Epidermal melanocyte (primary cell): ENCODE data around the gene LAMTOR2.

Source experiments
- DNase-seq: peaks from one replicate; pipeline ENCODE4 v3.0.0; 2011; ENCODE audit warnings: low spot score; ENCODE audit not compliant: insufficient read length

LAMTOR2 gene

GRCh38 chr1:156074661-156075060, 20.1 kb downstream of the LAMTOR2 start:
- no peak for DNase-seq

DNA sequence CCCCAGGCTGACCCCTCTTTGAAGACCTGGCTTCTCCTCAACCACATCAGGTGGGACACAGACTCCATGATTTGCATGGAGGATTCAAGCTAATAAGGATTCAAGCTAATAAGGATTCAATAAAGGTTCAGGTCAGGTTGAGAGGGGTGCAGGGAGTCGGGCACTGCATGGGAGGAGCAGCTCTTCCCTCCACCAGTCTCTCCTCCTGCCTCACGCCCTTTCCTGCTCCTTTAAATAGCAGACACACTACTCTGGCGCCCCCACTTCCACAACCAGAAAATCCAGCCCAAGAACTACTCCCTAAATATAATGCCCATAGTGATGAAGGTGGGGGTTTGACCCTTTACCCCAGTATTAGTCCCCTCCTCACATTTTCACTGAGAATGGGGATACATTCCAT, 20.6 kb downstream of the LAMTOR2 start:
- DNase-seq = no peak

DNA sequence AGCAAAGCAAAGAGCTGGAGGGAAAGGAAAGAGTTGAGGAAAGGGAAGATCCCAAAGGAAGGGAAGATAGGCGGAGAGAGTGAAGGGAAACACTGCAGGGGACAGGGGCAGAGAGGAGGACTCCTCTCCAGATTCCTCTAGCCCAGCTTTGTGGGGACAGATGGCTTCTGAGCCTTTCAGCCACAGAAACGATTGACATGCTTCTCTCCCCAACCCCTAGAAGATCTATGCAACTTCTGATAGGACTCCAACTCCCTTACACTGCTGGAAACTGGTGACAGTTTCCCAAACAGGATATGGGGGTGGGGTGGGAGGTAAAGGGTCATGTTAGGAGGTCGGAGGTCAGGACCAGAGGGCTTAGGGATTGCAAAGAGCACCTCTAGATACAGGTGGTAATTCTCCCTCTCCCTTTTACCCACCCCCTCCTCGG, 21.2 kb downstream of the LAMTOR2 start:
- no peak for DNase-seq

DNA sequence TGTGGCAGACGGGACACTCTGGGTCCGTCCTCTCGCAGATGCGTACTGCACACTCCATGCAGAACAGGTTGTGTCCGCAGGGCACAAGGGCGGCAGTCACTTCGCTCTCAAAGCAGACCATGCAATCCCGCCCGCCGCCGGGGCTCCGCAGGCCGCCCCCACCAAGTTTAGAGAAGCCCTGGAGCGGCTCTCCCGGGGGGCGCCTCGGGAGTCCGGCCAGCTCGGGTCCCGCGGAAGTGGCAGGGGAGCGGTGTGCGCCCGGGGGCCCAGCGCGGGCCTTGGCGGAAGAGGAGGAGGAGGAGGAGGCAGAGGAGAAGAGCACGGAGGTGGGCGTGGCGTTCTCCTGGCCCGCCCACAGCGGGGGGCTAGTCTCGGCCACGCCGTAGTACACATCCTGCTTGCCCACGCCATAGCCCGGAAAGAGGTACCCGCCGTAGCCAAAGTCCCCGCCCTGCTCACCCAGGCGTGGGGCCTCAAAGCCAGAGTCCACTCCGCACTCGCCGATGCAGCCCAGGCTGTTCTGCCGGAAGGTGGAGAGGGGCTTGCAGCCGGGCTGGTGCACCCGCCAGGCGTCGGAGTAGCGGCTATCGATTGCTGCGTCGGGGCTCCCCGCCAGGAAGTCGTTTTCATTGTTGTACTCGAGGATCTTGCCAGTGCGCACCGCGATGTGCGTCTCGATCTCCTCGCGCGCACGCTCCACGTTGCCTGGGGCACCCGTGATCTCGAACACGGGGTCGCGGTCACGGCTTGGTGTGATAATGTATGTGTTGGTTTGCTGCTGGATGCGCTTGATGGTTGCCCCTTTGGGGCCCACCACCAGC, 22.2 kb downstream of the LAMTOR2 start:
- no peak for DNase-seq

DNA sequence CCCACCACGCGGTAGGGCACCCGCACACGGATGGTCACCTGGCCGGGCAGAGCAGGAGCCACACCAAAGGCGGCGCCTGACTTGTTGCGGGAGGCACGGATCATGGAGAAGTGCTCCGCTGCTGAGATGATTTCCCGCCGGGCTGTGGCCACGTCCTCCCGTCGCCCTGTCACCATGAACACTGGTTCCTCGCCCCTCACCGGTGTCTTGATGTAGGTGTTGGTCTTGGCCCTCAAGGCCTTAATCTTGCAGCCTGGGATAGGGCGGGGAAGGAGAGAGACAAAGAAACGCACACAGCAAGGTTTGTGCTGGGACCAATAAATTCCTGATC, 22.8 kb downstream of the LAMTOR2 start:
- no peak for DNase-seq

- no peak for DNase-seq
Measured at GRCh38 chr1:156078728-156079127, 24.1 kb downstream of the LAMTOR2 start.

DNA sequence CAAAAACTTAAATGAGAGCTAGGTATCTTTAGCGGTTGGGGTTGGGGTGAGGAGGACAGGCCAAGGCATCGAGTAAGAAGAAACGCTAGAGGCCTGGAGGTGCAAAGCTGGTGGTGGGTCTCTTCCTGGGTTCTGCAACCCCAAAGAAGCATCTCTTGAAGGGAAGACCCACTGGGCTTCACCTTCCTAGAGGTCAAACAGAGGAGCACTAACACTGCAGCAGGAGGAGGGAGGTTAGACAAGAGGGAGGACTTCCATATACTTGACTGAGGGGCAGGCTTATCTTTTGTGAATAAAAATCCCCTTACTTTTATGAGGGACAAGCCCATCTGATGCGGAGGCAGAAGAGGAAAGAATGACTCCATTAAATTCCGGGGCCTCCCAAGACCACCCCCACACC, 25.2 kb downstream of the LAMTOR2 start:
- DNase-seq = no peak

DNA sequence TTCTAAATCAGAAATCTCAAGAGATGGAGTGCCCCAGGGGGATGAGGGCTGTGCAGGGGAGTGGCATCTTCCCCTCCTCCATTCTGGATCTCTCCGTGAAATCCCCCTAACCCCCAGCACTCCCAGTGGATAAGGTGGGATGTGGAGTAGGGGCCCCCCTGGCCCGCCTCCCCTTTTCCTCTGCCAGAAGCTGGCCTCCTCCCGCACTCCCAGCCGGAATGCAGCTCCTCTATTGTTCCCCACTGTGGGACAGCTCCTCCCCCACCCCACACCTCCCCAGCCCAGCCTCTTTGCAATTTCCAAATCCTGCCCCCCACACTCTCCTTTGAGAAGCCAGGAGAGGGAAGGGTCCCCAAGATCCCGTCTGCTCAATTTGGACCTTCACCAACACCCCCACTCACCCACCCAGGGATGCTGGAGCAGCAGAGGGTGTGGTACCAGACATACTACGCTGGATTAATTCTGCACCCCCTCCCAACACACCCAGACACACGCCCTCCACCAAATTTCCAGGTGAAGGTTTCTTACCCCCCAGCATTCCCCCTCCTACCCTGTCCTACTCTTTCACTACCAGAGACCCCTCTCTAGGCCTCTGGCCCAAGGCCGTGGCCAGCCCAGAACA, 25.8 kb downstream of the LAMTOR2 start:
- DNase-seq = no peak

- DNase-seq = no peak
Measured at GRCh38 chr1:156080863-156081179, 26.2 kb downstream of the LAMTOR2 start.

DNA sequence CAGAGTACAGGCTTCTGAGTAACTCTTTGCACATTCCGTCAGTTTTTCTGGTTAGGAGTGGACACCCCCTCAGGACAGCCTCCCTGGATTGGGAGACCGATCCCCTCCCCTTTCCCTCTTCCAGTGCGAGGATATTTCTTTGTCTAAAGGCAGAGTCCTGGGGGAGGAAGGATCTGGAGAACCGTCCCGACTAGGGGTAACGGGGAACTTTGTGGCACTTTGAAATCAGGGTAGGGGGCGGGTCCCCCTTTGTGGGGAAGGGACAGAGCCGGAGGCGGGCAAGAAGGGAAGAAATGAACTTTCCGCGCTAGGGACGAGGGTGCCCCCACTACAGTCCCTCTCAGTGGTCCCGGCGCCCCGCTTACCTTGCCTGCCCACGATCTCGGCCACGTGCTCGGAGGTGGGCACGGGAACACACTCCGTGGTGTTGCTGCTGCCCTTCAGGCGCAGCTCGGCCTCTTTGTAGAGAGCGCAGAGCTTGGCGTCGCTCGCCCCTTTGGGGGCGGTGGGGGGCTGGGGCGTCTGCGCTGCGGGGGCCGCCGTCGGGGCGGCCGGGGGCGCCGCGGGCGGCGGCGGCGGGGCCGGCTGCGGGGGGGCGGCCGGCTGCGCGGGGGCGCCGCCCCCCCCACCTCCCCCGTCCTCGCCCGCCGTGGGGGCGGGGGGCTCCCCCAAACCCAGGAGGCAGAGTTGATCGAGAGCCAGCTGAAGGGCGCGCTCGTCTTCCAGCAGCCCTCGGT, 26.8 kb downstream of the LAMTOR2 start:
- no peak for DNase-seq

- no peak for DNase-seq
Measured at GRCh38 chr1:156081917-156082308, 27.3 kb downstream of the LAMTOR2 start.

DNA sequence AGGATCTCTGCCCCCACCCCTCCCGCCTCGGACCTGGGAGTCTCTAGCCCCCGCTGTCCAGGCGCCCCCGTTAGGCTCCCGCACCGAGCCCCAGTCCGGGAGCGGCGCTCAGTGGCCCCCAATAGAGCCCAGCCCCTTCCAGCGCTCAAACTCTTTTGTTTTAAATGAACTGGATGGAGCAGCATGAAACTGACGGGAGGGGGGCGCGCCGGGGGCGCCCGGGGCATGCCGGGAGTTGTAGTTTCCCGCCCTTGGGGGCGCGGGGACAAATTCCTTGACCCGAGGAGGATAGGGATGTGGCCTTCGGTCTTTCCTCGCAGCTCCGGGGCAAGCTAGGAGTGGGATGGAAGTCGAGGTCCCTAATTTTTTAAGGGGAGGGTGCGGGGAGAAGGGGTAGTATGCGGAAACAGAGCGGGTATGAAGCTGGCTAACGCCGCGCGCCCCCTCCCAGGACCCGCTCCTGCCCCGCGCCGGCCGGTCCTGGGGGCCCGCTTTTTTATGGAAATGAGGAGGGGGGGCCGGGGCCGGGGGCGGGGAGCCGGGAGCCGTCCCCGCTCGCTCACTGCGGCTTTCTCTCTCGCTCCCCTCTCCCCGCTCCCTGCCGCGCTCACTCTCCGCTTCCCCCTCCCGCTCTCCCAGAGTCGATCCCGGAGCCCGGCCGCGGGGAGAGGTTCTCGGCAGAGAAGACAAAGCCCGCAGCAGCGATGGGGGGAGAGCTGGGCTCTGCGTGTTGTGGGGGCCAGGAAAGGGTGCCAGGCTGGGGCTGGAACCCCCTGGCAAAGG, 27.9 kb downstream of the LAMTOR2 start, which contains the start of gene MEX3A:
MEX3A (minus strand) TSS at position 157 of the 783 bp plus-strand sequence. CDS start 467 bp downstream, outside the sequence.
- DNase-seq = peak; percentile 95

DNA sequence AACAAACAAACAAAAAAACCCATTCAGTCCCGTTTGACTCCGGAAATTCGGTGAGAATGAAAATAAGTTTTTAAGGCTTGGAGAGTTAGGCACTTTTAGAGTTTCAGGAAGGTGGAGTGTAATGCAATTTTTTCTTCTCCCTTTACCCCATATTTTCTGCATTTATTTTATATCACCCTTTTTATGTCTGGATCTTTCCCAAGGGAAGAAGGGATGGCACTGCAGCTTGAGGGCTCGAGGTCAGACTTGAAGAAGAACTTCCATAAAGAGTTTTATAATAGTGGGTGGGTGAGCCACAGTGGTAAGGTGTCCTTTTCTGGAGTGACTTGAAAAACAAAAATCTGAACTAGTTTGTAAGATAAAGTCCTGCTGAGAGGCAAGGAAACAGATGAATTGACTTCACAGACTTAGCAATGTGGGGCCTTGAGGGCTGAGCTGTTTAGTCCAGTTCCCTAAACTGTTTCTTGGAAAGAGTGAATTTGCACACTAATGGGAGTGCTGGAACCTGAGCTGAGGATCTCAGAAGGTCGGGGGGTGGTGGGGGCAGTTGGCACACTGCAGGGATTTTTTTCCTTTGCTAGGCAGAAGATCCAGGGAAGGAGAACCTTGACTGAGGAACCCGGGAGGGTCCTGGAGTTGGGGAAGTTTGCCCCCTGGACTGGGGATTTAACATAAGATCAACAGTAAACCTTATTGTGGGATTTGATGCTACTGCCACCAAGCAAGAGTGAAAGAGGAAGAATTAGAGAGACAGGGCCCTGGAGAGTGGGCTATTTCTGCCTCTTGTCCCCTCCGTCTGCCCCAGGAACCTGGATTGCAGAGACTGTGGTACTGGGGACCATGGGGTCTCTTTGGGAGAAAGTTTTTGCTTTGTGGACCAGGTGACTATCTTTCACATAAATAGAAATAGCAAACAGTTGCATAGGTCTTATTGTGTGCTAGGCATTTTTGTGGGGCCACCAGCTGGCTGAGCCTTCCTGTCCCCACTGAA, 29.5 kb downstream of the LAMTOR2 start:
- no peak for DNase-seq

DNA sequence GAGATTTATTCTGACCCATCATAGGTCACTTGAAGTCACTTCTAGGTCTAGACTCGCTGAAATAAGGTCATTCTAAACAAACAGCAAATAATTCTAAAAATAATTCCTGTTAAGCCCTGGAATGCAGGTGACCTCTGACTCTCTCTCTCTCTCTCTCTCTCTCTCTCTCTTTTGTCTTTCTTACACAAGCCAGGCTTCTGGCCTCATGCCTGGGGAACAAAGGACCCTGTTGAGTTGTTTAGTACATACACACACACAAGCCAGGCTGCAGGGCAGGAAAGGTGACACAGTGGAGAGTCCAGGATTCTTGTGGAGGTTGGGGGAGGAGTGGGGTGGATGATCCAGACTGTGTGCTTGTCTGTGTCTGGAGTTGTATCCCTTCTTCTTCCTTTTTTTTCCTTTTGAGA, 31.7 kb downstream of the LAMTOR2 start:
- DNase-seq = no peak

DNA sequence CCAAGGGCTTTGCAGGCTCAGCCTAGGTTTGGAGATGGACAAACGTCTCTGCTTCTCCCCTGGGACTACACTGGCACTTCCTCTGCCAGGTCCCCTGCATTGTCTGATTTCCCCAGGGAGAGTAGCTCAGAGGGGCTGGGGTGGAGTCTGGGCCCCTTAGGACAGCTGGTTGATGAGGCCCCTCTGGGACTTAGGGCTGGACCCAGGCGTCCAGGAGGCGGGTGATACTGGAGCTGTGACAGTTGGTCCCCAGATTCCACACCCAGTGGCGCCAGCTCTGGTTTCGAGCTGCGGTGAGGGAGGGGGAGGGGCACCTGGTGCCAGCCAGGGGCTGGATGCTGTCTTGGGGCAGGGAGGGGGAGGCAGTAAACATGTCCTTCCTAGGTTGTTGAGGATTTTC, 35.1 kb downstream of the LAMTOR2 start:
- no peak for DNase-seq

DNA sequence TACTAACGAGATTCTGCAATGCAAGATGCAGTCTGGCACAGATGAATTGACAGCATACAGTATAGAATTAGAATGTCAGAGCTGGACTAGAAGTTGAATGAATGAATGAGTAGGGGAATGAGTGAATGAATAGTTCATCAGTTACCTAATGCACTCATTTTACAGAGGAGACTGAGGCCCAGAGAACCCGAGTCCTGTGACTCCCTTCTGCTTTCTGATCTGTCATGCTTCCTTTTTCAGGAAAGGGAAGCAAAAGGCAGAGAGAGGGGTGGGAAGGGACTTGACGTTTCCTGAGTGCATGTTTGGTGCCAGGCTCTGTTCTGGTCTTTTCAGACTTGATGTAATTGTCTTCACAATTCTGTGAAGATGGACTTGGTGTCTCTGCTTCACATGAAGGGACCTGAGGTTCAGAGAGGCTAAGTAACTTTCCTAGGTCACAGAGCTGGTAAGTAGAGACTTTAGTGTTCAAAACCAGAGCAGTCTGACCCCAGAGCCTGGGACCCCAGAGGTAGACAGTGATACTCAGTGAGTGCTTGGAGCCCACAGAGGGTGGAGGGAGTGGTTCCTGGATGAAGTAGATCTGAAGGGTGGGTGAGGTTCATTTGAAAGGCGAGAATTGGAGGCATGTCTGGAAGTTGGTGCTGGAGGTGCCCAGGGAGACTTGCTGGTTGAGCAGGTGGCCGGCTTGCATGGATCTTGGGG, 35.7 kb downstream of the LAMTOR2 start:
- no peak for DNase-seq

- peak; percentile 62 for DNase-seq
Measured at GRCh38 chr1:156090840-156091188, 36.2 kb downstream of the LAMTOR2 start.

DNA sequence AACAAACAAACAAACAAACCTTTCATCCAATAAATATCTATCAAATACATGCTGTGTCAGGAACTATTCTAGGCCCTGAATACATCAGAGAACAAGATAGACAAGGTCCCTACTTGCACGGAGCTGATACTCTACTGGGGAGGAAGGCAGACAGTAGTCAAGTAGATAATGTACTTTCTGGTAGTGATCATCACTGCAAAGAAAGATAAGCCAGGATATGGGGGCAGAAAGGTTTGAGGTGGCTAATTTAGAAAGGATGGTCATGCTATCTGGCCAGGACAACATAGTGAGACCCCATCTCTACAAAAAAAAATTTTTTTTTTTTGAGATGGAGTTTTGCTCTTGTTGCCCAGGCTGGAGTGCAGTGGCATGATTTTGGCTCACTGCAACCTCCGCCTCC, 37.0 kb downstream of the LAMTOR2 start:
- no peak for DNase-seq

DNA sequence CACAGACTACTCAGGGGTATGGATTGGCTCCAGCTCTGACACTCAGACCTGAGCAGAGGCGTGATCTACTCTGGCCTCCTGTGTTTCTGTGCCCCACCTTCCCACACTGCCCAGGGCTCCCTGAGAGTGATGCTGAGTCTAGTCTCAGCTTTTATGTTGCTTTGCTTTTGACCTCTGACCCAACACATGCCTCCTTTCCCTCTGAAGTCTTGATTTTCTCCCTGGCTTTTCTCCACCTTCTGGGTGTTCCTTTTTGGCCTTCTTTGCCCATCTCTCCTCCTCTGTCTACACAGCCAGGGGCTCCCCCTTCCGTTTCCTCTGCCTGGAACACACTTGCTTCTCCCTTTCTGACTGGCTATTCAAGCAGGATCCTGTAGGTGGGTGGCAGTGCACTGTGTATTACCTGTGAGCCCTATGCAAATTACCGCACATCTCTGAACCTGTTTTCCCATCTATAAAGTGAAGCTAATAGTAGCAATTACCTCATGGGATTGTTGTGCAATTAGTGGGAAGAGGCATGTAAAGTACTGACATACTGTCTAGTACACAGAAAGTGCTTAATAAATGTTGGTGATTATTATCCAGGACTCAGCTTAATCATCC, 41.4 kb downstream of the LAMTOR2 start:
- DNase-seq = no peak
